GM23338 (cell line): ENCODE measurements around the gene TLE3.

Source experiments
- CREB1 ChIP-seq: fragments of 250-450 bp; sonication (Bioruptor Pico); IDR thresholded peaks from 2 replicates; pipeline ENCODE4 v1.5.0; 2020; ENCODE audit warnings: low read depth, mild to moderate bottlenecking, moderate library complexity
- CTCF ChIP-seq, 2 experiments: fragments of 200-600 bp in 1 of 2; sonication (generic) in 1 of 2; conservative IDR thresholded peaks; 2 replicates each; pipeline versions ENCODE4 v1.5.1 to v1.6.1; 2016 to 2017; ENCODE audit warnings: antibody characterized with exemption in 2 of 2, low read depth in 2 of 2, mild to moderate bottlenecking in 2 of 2, moderate library complexity in 1 of 2
- ETS1 ChIP-seq: IDR thresholded peaks from 2 replicates; pipeline ENCODE4 v1.6.1; 2016; ENCODE audit warnings: antibody characterized with exemption
- EZH2 ChIP-seq: fragments of 200-600 bp; sonication (generic); IDR thresholded peaks from one replicate; pipeline ENCODE4 v1.8.0; 2017; ENCODE audit warnings: antibody characterized with exemption, mild to moderate bottlenecking, low read depth; ENCODE audit not compliant: unreplicated experiment
- EZH2phosphoT487 ChIP-seq: fragments of 200-600 bp; sonication (generic); IDR thresholded peaks from one replicate; pipeline ENCODE4 v1.8.1; 2018; ENCODE audit warnings: antibody characterized with exemption; ENCODE audit not compliant: unreplicated experiment
- POLR2AphosphoS5 ChIP-seq: IDR thresholded peaks from 2 replicates; pipeline ENCODE4 v1.6.1; 2016; ENCODE audit warnings: antibody characterized with exemption, low read depth
- STAT1 ChIP-seq: IDR thresholded peaks from one replicate; pipeline ENCODE4 v1.6.1; 2016; ENCODE audit warnings: antibody characterized with exemption; ENCODE audit not compliant: unreplicated experiment
- TF ChIP-seq, protein P1 (sequence below): IDR thresholded peaks from one replicate; pipeline ENCODE4 v1.6.1; 2018; ENCODE audit warnings: antibody characterized with exemption; ENCODE audit not compliant: unreplicated experiment

DNA sequence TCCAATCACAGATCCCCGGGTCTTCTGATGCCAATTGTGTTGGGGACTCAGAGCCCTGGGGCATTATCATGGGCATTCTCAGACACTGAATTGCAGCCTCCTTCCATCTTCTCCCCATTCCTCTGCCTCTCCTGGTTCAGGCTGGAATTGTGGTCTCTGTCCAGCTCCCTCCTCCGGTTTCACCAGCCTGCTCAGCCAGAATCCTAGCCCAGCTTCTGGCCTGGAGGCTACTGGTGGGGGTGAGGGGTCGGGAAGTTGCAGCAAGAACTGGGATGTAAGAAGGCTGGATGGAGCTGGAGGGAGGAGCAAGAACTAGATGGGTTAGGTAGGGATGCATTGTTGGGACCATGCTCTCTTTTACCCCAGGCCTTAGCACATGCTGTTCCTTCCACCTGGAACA lies 53.5 kb downstream of the TLE3 start:
- TF ChIP-seq CTCF (conservative IDR thresholded peaks at IDR 0.05; ENCODE audit: low read depth in 2 of 2): no peak
- no peak for TF ChIP-seq POLR2AphosphoS5
- TF ChIP-seq CREB1 (CRISPR knock-in tag): no peak
- no peak for TF ChIP-seq EZH2phosphoT487
- TF ChIP-seq, protein P1, sequence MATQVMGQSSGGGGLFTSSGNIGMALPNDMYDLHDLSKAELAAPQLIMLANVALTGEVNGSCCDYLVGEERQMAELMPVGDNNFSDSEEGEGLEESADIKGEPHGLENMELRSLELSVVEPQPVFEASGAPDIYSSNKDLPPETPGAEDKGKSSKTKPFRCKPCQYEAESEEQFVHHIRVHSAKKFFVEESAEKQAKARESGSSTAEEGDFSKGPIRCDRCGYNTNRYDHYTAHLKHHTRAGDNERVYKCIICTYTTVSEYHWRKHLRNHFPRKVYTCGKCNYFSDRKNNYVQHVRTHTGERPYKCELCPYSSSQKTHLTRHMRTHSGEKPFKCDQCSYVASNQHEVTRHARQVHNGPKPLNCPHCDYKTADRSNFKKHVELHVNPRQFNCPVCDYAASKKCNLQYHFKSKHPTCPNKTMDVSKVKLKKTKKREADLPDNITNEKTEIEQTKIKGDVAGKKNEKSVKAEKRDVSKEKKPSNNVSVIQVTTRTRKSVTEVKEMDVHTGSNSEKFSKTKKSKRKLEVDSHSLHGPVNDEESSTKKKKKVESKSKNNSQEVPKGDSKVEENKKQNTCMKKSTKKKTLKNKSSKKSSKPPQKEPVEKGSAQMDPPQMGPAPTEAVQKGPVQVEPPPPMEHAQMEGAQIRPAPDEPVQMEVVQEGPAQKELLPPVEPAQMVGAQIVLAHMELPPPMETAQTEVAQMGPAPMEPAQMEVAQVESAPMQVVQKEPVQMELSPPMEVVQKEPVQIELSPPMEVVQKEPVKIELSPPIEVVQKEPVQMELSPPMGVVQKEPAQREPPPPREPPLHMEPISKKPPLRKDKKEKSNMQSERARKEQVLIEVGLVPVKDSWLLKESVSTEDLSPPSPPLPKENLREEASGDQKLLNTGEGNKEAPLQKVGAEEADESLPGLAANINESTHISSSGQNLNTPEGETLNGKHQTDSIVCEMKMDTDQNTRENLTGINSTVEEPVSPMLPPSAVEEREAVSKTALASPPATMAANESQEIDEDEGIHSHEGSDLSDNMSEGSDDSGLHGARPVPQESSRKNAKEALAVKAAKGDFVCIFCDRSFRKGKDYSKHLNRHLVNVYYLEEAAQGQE: no peak
- no peak for TF ChIP-seq EZH2
- no peak for TF ChIP-seq STAT1
- TF ChIP-seq ETS1: no peak
